Measurements from ENCODE around the gene SIT1. TPM values are rescaled to one million over a fixed set of nuclear protein-coding genes. Genes with fewer than 3 reads are reported as not detected.
"Not testable (repeated sequence)": the region's sequence is repeated elsewhere in the genome, so short reads cannot be mapped to it uniquely, and the experiment has no call there.

SIT1 gene
- total RNA-seq, 1 experiment from 2014 or later: not detected

- in situ Hi-C loops (cut with HindIII; ENCODE audit: low sequenced_read_pairs): no loop called here
- DNase-seq (ENCODE audit: low spot score): no peak
These were observed 34.6 kb downstream of the SIT1 start for GRCh38 chr9:35615981-35616680.

- no peak for DNase-seq (ENCODE audit: low spot score)
- in situ Hi-C loops (cut with HindIII; ENCODE audit: low sequenced_read_pairs): no loop called here
These were observed 37.9 kb downstream of the SIT1 start for GRCh38 chr9:35612843-35613242.

GRCh38 chr9:35612066-35612465, 38.7 kb downstream of the SIT1 start:
- in situ Hi-C loops (cut with HindIII; ENCODE audit: low sequenced_read_pairs); DNase-seq (ENCODE audit: low spot score): not testable (repeated sequence)

GRCh38 chr9:35611230-35611797, 39.4 kb downstream of the SIT1 start:
- in situ Hi-C loops (cut with HindIII; ENCODE audit: low sequenced_read_pairs): no loop called here
- DNase-seq (ENCODE audit: low spot score): peak; percentile 74

GRCh38 chr9:35609820-35610163, 40.9 kb downstream of the SIT1 start:
- no peak for DNase-seq (ENCODE audit: low spot score)
- in situ Hi-C loops (cut with HindIII; ENCODE audit: low sequenced_read_pairs): no loop called here

GRCh38 chr9:35609001-35609819, 41.5 kb downstream of the SIT1 start:
- in situ Hi-C loops (cut with HindIII; ENCODE audit: low sequenced_read_pairs): no loop called here
- DNase-seq (ENCODE audit: low spot score): no peak

- no peak for DNase-seq (ENCODE audit: low spot score)
- in situ Hi-C loops (cut with HindIII; ENCODE audit: low sequenced_read_pairs): no loop called here
These were observed 42.5 kb downstream of the SIT1 start for GRCh38 chr9:35608221-35608620.

GRCh38 chr9:35606726-35607125, 44.0 kb downstream of the SIT1 start:
- in situ Hi-C loops (cut with HindIII; ENCODE audit: low sequenced_read_pairs): no loop called here

GRCh38 chr9:35606138-35606504, 44.6 kb downstream of the SIT1 start:
- peak; percentile 9 for DNase-seq (ENCODE audit: low spot score)
- in situ Hi-C loops (cut with HindIII; ENCODE audit: low sequenced_read_pairs): no loop called here

More at GRCh38 chr9:35606726-35607125, 44.0 kb downstream of the SIT1 start:
- no peak for DNase-seq (ENCODE audit: low spot score)

GRCh38 chr9:35605351-35606137, 45.2 kb downstream of the SIT1 start:
- in situ Hi-C loops (cut with HindIII; ENCODE audit: low sequenced_read_pairs): no loop called here
- DNase-seq (ENCODE audit: low spot score): peak; percentile 12

GRCh38 chr9:35604578-35605350, 46.0 kb downstream of the SIT1 start, which contains the start of gene TESK1:
TESK1 (plus strand) TSS chr9:35605262; CDS start chr9:35605620, 358 bp downstream.
- DNase-seq (ENCODE audit: low spot score): peak; percentile 72
- in situ Hi-C loops (cut with HindIII; ENCODE audit: low sequenced_read_pairs): no loop called here

- peak; percentile 99 for DNase-seq (ENCODE audit: low spot score)
- in situ Hi-C loops (cut with HindIII; ENCODE audit: low sequenced_read_pairs): no loop called here
These were observed 46.6 kb downstream of the SIT1 start for GRCh38 chr9:35603986-35604577.

- in situ Hi-C loops (cut with HindIII; ENCODE audit: low sequenced_read_pairs): no loop called here
- no peak for DNase-seq (ENCODE audit: low spot score)
These were observed 47.2 kb downstream of the SIT1 start for GRCh38 chr9:35603506-35603985.

GRCh38 chr9:35599763-35600604, 50.7 kb downstream of the SIT1 start:
- DNase-seq (ENCODE audit: low spot score): no peak
- in situ Hi-C loops (cut with HindIII; ENCODE audit: low sequenced_read_pairs): no loop called here

All from G401 (cell line).